Naive B cell (primary cell): ENCODE measurements around the gene SEM1. TPM values are rescaled to one million over a fixed set of nuclear protein-coding genes. Genes with fewer than 3 reads are reported as not detected.
"Not testable (repeated sequence)": the region's sequence is repeated elsewhere in the genome, so short reads cannot be mapped to it uniquely, and the experiment has no call there.

ENCODE experiments used
- ATAC-seq, 2 donors: fragments of 150-1000 bp; cut with Tn5 transposase; 2 replicates each; pipeline ENCODE4 v1.10.0; 2021; ENCODE audit warnings: low read depth in 2 of 2, mild to moderate bottlenecking in 2 of 2, moderate library complexity in 2 of 2
- DNase-seq: peaks from one replicate; pipeline ENCODE4 v3.0.0; 2022
- H3K27ac Mint-ChIP-seq, 6 donors: one replicate each; pipeline ENCODE4 v1.8.0; 2020 to 2022; ENCODE audit warnings: mild to moderate bottlenecking in 6 of 6, mixed read lengths in 6 of 6, moderate library complexity in 5 of 6, inconsistent platforms in 2 of 6
- H3K27me3 Mint-ChIP-seq, 3 donors: one replicate each; pipeline ENCODE4 v1.8.0; 2021 to 2022; ENCODE audit warnings: mixed read lengths in 3 of 3, mild to moderate bottlenecking in 1 of 3
- H3K36me3 Mint-ChIP-seq, 2 donors: one replicate each; pipeline ENCODE4 v1.8.0; 2020 to 2022; ENCODE audit warnings: mixed read lengths in 2 of 2, inconsistent platforms in 1 of 2, mild to moderate bottlenecking in 1 of 2
- H3K4me1 Mint-ChIP-seq, 3 donors: one replicate each; pipeline ENCODE4 v1.8.0; 2020 to 2022; ENCODE audit warnings: mixed read lengths in 3 of 3, inconsistent platforms in 1 of 3, mild to moderate bottlenecking in 1 of 3, moderate library complexity in 1 of 3
- H3K4me3 Mint-ChIP-seq, 8 donors: one replicate each; pipeline ENCODE4 v1.8.0; 2020 to 2022; ENCODE audit warnings: mild to moderate bottlenecking in 8 of 8, mixed read lengths in 8 of 8, moderate library complexity in 8 of 8, inconsistent platforms in 2 of 8
- H3K9me3 Mint-ChIP-seq, 7 donors: one replicate each; pipeline ENCODE4 v1.8.0; 2020 to 2022; ENCODE audit warnings: mixed read lengths in 7 of 7, mild to moderate bottlenecking in 5 of 7, inconsistent platforms in 2 of 7, moderate library complexity in 1 of 7
- polyA plus RNA-seq, 6 donors: library from polyadenylated mRNA; unstranded; fragments of 300-500 nt; fragmentation: Illumina TruSeq; gene quantifications; one replicate each; pipeline ENCODE4 v1.2.3, GENCODE V29; 2021; ENCODE audit warnings: low read depth in 6 of 6

SEM1 gene
- polyA plus RNA-seq = 100 to 1,000 TPM in 1 of 6 donors, 10 to 100 TPM in 5; 57.3 to 110 (median 82.2) TPM

GRCh38 chr7:96709381-96710228 is at the start of gene SEM1:
TSS of gene SEM1 (minus strand) at chr7:96709846. CDS start at chr7:96709763, 83 bp downstream.
- Mint-ChIP-seq H3K27me3 (peaks cover 4 to 23% (median 21%) of the 10 kb centered on the region in 3 donors), H3K9me3 (peaks cover 15 to 29% (median 23%) of the 10 kb centered on the region in 7 donors), H3K36me3 (peaks cover 13 to 34% of the 10 kb centered on the region in 2 donors), H3K27ac (peak within 1 kb of the TSS; percentile 90 to 99 (median 98)), H3K4me1 (peaks cover 16 to 32% (median 18%) of the 10 kb centered on the region in 3 donors), H3K4me3 (peak within 1 kb of the TSS; percentile 95 to 100 (median 98))
- ATAC-seq (peak; percentile 80 to 84), DNase-seq (peak; percentile 41)

- H3K9me3 Mint-ChIP-seq = peaks cover 0 to 11% (median 8%) of the 10 kb centered on the region in 7 donors
- H3K4me3 Mint-ChIP-seq, H3K36me3 Mint-ChIP-seq, DNase-seq, ATAC-seq, H3K4me1 Mint-ChIP-seq, H3K27ac Mint-ChIP-seq: not testable (repeated sequence)
- H3K27me3 Mint-ChIP-seq = peaks cover 5 to 30% (median 11%) of the 10 kb centered on the region in 3 donors
These were observed 48.2 kb upstream of the SEM1 start for GRCh38 chr7:96757880-96758279.

- H3K4me1 Mint-ChIP-seq = no peaks in the 10 kb centered on the region
- H3K27ac Mint-ChIP-seq = no peak overlapping the region
- DNase-seq (no peak), ATAC-seq (no peak)
- H3K27me3 Mint-ChIP-seq = peaks cover 9 to 30% (median 14%) of the 10 kb centered on the region in 3 donors
- peaks cover 3 to 26% (median 8%) of the 10 kb centered on the region in 7 donors for H3K9me3 Mint-ChIP-seq
- H3K4me3 Mint-ChIP-seq = peak overlapping the region in 1 of 8 donors; percentile 26
- no peaks in the 10 kb centered on the region for H3K36me3 Mint-ChIP-seq
These were observed 37.8 kb upstream of the SEM1 start for GRCh38 chr7:96747418-96747940.

GRCh38 chr7:96740130-96740529 is 30.5 kb upstream of the SEM1 start:
- H3K27ac Mint-ChIP-seq = no peak overlapping the region

DNA sequence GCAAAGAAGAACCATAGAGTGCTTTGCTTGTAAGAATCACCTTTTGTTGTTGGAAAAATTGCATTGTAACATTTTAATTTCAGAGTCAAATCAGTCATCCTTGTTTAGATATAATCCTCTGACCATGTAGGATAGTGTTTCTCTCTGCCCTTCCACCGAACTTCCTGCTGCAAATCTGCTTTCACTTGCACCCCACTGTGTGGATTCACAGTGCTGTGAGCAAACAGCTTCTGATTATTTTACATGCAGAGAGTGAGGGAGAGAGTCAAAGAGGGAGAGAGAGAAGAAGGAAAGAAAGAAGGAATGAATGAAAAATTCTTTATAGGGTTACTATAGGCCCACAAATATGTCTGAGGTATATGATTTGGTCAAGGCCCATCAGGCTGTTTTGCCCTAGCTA is 30.0 kb upstream of the SEM1 start:
- no peak for ATAC-seq
- Mint-ChIP-seq H3K9me3 (no peaks in the 10 kb centered on the region), H3K4me1 (no peaks in the 10 kb centered on the region), H3K36me3 (no peaks in the 10 kb centered on the region), H3K4me3 (no peak overlapping the region), H3K27ac (no peak overlapping the region), H3K27me3 (peaks cover 20 to 29% (median 20%) of the 10 kb centered on the region in 3 donors)
- DNase-seq = no peak

More at GRCh38 chr7:96740130-96740529, 30.5 kb upstream of the SEM1 start:
- DNase-seq (no peak), ATAC-seq (no peak)
- Mint-ChIP-seq H3K27me3 (peaks cover 20 to 32% (median 23%) of the 10 kb centered on the region in 3 donors), H3K9me3 (no peaks in the 10 kb centered on the region), H3K36me3 (no peaks in the 10 kb centered on the region), H3K4me1 (no peaks in the 10 kb centered on the region), H3K4me3 (no peak overlapping the region)

DNA sequence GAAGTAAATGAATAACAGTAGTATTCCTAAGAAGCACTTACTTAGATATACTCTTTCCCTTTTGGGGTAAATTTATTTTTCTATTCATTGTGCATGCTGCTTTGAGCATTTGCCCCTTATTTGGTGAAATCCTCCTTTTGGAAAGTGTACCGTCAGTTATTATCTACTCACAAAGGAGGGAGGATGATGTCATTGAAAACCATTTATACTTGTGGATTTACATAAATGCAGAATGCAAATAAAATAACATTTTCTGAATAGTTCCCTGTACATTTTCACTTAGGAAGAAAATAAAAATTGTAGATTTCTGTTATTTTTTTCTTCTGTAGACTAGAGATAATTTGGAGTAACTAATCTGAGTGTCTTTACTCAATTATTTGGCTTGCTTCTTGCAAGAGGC is 29.5 kb upstream of the SEM1 start:
- no peak for ATAC-seq
- H3K4me1 Mint-ChIP-seq = no peaks in the 10 kb centered on the region
- no peak for DNase-seq
- H3K27me3 Mint-ChIP-seq = peaks cover 20 to 29% (median 20%) of the 10 kb centered on the region in 3 donors
- H3K4me3 Mint-ChIP-seq = no peak overlapping the region
- no peak overlapping the region for H3K27ac Mint-ChIP-seq
- H3K9me3 Mint-ChIP-seq = no peaks in the 10 kb centered on the region
- H3K36me3 Mint-ChIP-seq = no peaks in the 10 kb centered on the region

DNA sequence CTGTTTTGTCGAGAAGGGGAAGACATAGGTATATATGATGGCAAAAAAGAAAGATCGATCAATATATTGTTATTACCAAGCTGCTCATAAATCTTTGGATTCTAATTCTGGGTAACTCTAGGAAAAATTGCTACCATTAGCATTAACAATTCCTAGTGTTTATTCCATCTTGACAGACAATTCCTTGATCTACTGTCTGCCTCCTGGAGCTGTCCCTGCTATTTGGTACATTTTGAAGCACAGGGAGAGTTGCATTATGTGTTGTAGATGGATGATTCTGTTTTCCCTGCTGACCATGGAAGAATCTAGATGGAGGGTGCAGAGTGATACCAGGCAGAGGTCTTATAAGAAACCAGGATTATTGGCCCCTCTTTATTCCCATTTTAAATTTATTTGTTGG is 29.1 kb upstream of the SEM1 start:
- H3K36me3 Mint-ChIP-seq = no peaks in the 10 kb centered on the region
- no peak overlapping the region for H3K27ac Mint-ChIP-seq
- H3K9me3 Mint-ChIP-seq = no peaks in the 10 kb centered on the region
- no peak overlapping the region for H3K4me3 Mint-ChIP-seq
- H3K27me3 Mint-ChIP-seq = peaks cover 20 to 26% (median 20%) of the 10 kb centered on the region in 3 donors
- H3K4me1 Mint-ChIP-seq = no peaks in the 10 kb centered on the region
- ATAC-seq (no peak), DNase-seq (no peak)

- ATAC-seq (no peak), DNase-seq (no peak)
- H3K4me3 Mint-ChIP-seq = no peak overlapping the region
- no peaks in the 10 kb centered on the region for H3K9me3 Mint-ChIP-seq
- peaks cover 15 to 21% (median 20%) of the 10 kb centered on the region in 3 donors for H3K27me3 Mint-ChIP-seq
- no peaks in the 10 kb centered on the region for H3K36me3 Mint-ChIP-seq
- H3K4me1 Mint-ChIP-seq = no peaks in the 10 kb centered on the region
- H3K27ac Mint-ChIP-seq = no peak overlapping the region
These were observed 28.0 kb upstream of the SEM1 start for GRCh38 chr7:96737545-96738050.

- Mint-ChIP-seq H3K27ac (no peak overlapping the region), H3K4me1 (no peaks in the 10 kb centered on the region), H3K36me3 (no peaks in the 10 kb centered on the region), H3K27me3 (peaks cover 0 to 3% (median 0%) of the 10 kb centered on the region in 3 donors), H3K9me3 (peaks cover 0 to 2% (median 0%) of the 10 kb centered on the region in 7 donors), H3K4me3 (no peak overlapping the region)
- ATAC-seq (no peak), DNase-seq (no peak)
These were observed 24.7 kb upstream of the SEM1 start for GRCh38 chr7:96734343-96734742.

GRCh38 chr7:96729820-96730219 is 20.2 kb upstream of the SEM1 start:
- Mint-ChIP-seq H3K27ac (no peak overlapping the region), H3K36me3 (no peaks in the 10 kb centered on the region)

DNA sequence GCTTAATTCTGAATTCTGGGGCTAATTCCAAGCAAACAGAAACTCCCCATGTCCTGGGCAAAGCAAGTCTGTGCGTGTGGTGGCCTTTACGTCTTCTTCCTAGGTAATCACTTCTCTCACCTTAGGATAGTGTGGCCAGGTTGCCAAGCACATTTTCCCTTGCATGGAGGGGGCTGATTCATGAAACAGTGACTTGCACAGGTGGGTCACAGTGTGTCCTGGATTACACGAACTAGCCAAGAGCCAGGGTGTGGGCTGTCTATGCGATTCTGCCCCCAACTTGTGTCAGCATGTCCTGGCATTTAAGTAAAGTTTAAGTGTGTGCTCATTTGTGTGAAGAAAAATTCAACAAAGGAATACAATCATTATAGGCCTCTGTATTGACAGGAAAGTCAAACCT is 18.5 kb upstream of the SEM1 start:
- Mint-ChIP-seq H3K9me3 (peaks cover 0 to 2% (median 0%) of the 10 kb centered on the region in 7 donors), H3K36me3 (no peaks in the 10 kb centered on the region), H3K4me3 (no peak overlapping the region), H3K4me1 (no peaks in the 10 kb centered on the region), H3K27me3 (peaks cover 0 to 13% (median under 1%) of the 10 kb centered on the region in 3 donors), H3K27ac (no peak overlapping the region)
- DNase-seq (no peak), ATAC-seq (no peak)

More at GRCh38 chr7:96729820-96730219, 20.2 kb upstream of the SEM1 start:
- Mint-ChIP-seq H3K4me1 (no peaks in the 10 kb centered on the region), H3K4me3 (no peak overlapping the region), H3K27me3 (peaks cover 0 to 5% (median 0%) of the 10 kb centered on the region in 3 donors), H3K9me3 (peaks cover 0 to 2% (median 0%) of the 10 kb centered on the region in 7 donors)
- no peak for DNase-seq
- no peak for ATAC-seq

DNA sequence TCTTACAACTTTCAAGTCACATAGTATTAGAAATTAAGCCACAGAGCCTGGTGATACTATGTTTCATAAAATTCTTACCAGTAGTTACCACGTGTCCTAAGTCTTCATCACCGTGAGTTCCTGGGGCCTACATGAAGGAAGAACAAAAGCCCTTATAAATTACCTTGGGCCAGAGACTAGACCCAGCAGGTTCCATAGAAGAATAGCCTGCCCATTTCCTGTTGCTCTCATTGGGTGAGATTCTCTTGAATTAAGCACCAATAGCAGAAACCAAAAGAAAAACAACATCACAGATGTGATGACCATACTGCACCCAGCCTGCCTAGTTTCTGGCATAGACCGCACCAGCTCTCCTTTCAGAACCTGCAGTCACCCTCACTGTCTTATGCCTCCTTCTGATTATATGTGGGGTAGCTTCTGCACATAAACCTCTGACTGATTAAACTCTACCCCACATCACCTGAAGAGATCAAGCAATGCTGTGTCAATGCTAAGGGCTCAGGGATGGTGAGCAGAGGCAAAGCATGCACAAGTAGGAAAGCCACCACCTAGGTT is 18.0 kb upstream of the SEM1 start:
- no peaks in the 10 kb centered on the region for H3K4me1 Mint-ChIP-seq
- no peaks in the 10 kb centered on the region for H3K36me3 Mint-ChIP-seq
- H3K9me3 Mint-ChIP-seq = peaks cover 0 to 4% (median 2%) of the 10 kb centered on the region in 7 donors
- H3K27me3 Mint-ChIP-seq = peaks cover 0 to 19% (median 5%) of the 10 kb centered on the region in 3 donors
- H3K27ac Mint-ChIP-seq = no peak overlapping the region
- DNase-seq = no peak
- H3K4me3 Mint-ChIP-seq = no peak overlapping the region
- ATAC-seq = no peak

DNA sequence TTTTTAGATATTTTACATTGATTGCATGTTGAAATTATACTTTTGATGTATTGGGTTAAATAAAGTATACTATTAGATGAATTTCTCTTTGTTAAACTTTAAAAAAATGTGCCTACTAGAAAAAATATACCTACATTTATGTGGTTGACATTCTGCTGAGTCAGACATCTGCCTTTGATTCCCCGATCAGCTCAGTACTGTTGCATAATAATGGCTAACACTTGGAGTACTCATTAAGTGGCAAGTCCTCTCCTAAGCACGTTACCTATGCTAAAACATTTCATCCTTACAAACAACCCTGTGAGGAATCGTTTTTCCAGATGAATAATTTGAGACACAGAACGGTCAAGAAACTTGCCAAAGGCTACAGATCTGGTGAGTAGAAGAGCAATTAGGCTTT is 14.0 kb upstream of the SEM1 start:
- Mint-ChIP-seq H3K4me3 (no peak overlapping the region), H3K27ac (no peak overlapping the region), H3K9me3 (peaks cover 0 to 5% (median 0%) of the 10 kb centered on the region in 7 donors), H3K36me3 (no peaks in the 10 kb centered on the region), H3K27me3 (peaks cover 20 to 41% (median 20%) of the 10 kb centered on the region in 3 donors), H3K4me1 (no peaks in the 10 kb centered on the region)
- ATAC-seq (no peak), DNase-seq (no peak)
